ENCODE results near the gene DAP3.
A peak's percentile ranks its signal among the peaks of the same experiment; 100 is the strongest.
"Not testable (repeated sequence)": the region's sequence is repeated elsewhere in the genome, so short reads cannot be mapped to it uniquely, and the experiment has no call there.

Gene DAP3

GRCh38 chr1:155719703-155720102, 30.8 kb downstream of the DAP3 start:
- FAIRE-seq = no peak

GRCh38 chr1:155725142-155725541, 36.3 kb downstream of the DAP3 start:
- no peak for FAIRE-seq

- FAIRE-seq = peak; percentile 98
Observed at GRCh38 chr1:155729031-155729898, 40.4 kb downstream of the DAP3 start.

- no peak for FAIRE-seq
Observed at GRCh38 chr1:155740995-155741394, 52.1 kb downstream of the DAP3 start.

- no peak for FAIRE-seq
Observed at GRCh38 chr1:155741908-155742307, 53.0 kb downstream of the DAP3 start.

- FAIRE-seq = no peak
Observed at GRCh38 chr1:155744711-155745283, 55.9 kb downstream of the DAP3 start.

GRCh38 chr1:155745284-155746228, 56.7 kb downstream of the DAP3 start:
- peak; percentile 92 for FAIRE-seq

GRCh38 chr1:155747586-155747985, 58.7 kb downstream of the DAP3 start:
- FAIRE-seq = not testable (repeated sequence)

- FAIRE-seq = not testable (repeated sequence)
Observed at GRCh38 chr1:155748141-155748540, 59.2 kb downstream of the DAP3 start.

- FAIRE-seq = not testable (repeated sequence)
Observed at GRCh38 chr1:155759017-155759416, 70.1 kb downstream of the DAP3 start.

- FAIRE-seq = no peak
Observed at GRCh38 chr1:155759966-155760630, 71.2 kb downstream of the DAP3 start.

GRCh38 chr1:155760751-155761475, 72.0 kb downstream of the DAP3 start:
- FAIRE-seq = no peak

- FAIRE-seq = no peak
Observed at GRCh38 chr1:155761736-155762405, 73.0 kb downstream of the DAP3 start.

GRCh38 chr1:155763090-155763815, 74.4 kb downstream of the DAP3 start:
- FAIRE-seq = not testable (repeated sequence)

GRCh38 chr1:155763989-155764388, 75.1 kb downstream of the DAP3 start:
- FAIRE-seq = not testable (repeated sequence)

- FAIRE-seq = not testable (repeated sequence)
Observed at GRCh38 chr1:155767399-155767989, 78.6 kb downstream of the DAP3 start.

- no peak for FAIRE-seq
Observed at GRCh38 chr1:155769257-155769656, 80.4 kb downstream of the DAP3 start.

- FAIRE-seq = no peak
Observed at GRCh38 chr1:155773221-155773620, 84.3 kb downstream of the DAP3 start.

GRCh38 chr1:155776414-155776813, 87.5 kb downstream of the DAP3 start:
- no peak for FAIRE-seq

GRCh38 chr1:155777582-155777981, 88.7 kb downstream of the DAP3 start:
- no peak for FAIRE-seq

Measured in TTC549 (cell line).